GM21528 (cell line): Measurements from ENCODE around the gene CSRP2.
A peak's percentile ranks its signal among the peaks of the same experiment; 100 is the strongest.

Experiments used
- ATAC-seq: cut with Tn5 transposase; IDR thresholded peaks from one replicate; pipeline ENCODE4 v1.9.1; 2021; ENCODE audit warnings: mild to moderate bottlenecking, moderate library complexity; ENCODE audit not compliant: unreplicated experiment, low FRiP score

Gene CSRP2

GRCh38 chr12:76895796-76896195 lies 17.0 kb upstream of the CSRP2 start:
- no peak for ATAC-seq

- ATAC-seq: no peak
Observed at GRCh38 chr12:76891609-76892008, 12.8 kb upstream of the CSRP2 start.

- no peak for ATAC-seq
Observed at GRCh38 chr12:76890151-76891143, 11.6 kb upstream of the CSRP2 start.

DNA sequence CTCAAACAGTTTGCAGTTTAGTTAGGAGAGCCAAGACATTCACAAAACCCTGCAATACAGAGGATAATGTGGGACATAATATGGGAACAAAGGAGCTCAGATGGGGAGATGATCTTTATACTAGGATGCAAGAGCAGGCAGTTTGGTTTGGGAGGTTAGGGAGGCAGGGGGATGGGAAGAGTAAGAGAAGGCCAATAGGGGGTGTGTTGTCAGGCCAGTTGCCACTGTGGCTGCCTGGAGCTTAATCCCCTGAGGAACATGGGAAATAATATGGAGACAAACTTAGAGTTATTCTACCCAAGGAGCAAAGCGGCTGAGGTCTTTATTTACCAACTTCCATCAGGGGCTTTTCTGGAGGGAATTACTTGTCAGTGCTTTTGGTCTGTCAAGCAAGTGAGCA lies 10.0 kb upstream of the CSRP2 start:
- ATAC-seq: no peak

- no peak for ATAC-seq
Observed at GRCh38 chr12:76883811-76884210, 5.0 kb upstream of the CSRP2 start.

DNA sequence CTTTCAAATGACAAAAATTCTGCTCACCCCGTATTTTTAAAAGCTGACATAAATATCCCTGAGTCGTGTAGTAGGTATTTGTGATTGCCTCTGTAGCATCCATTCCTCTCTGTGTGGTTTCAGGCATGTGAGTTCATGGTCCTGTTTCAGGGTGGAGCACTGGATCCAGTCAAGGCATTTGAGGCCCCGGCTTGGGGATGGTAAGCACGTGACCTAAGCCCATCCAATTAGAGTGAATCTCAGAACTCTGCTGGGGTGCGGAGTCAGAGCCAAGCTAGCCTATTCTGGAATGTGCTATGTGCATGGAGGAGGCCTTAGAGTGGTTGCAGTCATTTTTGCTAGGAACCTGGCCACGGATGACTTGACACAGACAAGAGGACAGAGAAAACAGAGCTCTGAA lies 4.3 kb upstream of the CSRP2 start:
- ATAC-seq: no peak

DNA sequence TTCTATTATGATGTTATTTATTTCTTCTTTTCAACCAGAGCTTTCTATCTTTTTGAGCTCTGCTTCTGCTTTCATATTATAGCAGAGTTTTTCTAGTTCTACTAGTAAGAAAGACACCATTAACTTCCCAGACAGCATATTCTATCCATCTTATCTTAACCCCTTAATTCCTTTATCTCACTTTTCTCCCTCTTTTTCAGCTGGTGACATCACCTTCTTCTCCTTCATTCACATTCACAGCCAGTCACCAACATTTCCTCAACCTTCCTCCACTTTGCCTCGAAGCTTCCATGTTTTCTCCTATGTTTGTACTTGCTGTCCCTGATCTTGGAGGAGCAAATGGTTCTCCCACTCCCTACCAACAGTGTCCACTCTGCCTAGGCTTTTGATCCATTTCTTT lies 3.5 kb upstream of the CSRP2 start:
- no peak for ATAC-seq

DNA sequence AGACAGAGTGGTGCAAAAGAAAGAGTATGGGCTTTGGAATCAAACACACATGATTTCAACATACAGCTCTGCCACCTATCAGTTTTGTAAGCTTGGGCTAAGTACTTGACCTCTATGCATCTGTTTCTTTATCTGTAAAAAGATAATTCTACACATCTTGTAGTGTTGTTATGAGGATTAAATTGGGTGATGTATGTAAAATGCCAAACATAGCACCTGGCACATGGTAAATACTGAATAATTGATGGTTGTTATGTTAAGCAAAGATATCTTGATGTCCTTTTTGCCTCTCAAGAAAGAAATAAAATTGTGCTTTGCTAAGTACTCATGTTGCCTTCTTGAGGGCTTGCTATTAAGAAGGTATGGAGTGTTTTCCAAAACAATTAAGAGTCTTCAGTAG lies 2.3 kb upstream of the CSRP2 start:
- ATAC-seq: no peak

- ATAC-seq: no peak
Observed at GRCh38 chr12:76880519-76881023, 1.8 kb upstream of the CSRP2 start.

DNA sequence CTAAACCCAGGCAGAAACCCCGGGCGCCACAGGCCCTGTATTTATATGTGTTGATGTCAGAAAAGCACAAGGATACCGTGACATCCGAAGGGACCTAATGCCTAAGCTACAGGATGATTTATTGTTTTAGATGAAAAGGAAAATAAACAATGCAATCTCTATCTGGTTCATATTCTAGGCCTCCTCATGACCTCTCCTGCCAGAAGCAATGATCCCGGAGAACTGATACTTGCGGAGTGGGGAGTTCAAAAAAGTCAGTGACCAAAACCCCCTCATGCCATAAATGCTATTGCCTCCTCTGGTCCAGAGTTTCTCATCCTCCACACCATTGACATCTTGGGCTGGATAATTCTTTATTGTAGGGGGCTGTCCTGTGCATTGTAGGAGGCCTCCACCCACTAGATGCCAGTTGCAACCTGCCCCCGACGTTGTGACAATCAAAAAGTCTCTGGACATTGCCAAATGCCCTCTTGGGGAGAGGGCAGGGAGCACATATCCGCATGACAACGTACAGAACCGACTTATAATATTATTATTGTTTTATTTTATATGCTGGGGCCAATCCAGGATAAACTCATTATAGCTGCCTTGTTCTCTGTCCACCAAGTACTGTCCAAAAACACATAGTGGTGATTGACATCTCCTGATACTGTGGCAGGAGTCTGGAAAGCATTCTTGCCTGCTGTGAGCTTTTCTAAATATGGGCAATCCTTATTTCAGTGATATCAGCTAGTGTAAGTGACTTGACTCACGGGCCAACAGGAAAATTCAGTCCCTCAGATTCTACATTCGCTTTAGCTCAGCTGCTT lies 1.1 kb upstream of the CSRP2 start:
- no peak for ATAC-seq

DNA sequence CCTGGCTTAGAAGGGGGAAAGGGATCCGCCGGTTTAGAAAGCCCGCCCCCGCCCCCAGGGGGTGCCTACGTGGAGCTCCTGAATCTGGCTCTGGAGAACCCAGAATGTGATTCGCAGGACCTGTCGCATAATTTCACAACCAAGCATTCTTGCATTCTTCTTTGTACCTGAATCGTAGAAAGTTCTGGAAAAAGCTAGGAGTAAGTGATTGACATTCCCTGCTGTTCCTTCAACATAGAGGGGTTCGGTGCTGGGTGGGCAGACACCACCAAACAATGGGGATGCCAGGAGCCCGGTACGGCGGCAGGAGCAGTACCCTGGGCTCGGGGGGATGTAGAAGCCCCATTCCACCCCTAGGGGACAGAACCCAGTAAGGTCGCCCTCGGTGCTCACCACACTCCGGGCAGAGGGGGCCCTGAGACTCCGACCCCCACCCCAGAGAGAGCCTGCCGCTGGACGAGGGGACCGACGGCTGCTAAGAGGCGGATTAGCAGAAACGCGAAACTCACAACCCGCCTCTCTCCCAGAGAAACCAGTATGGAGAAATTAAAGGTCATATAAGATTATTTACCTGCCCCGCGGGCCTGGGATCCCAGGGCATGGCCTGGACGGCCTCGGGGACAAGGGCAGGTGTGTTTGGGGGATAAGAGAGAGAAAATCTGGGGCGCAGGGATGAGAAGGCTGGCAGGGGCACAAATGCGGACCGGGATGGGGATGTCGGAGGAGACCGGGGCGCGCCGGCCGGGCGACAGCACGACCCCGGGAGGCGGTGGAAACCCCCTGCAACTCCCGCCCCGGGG lies 520 bp downstream of the CSRP2 start:
- peak; percentile 48 for ATAC-seq

DNA sequence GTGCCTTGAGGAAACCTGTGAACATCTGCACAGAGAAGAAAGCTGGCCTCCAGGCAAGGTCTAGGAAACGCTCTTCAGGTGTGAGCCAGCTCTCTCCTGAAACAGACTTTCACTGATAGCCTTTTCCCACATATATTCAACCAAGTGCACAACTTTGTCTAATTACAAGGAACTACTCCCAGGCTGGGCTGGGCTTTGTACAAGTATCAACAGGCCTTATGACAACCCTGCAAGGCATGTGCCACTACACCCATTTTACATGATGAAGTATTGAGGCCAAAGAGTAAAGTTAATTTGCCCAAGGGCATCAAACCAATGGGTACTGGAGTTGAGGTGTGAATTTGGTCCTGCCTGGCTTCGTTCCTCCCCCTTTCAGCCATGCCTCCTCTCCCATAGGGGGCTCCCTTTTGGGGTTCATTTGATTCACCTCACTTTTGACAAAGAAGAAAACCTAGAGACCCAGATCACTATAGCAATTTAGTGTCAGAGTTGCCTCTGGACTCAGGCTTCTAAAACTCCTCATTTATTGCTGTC lies 2.1 kb downstream of the CSRP2 start:
- ATAC-seq: no peak

GRCh38 chr12:76874491-76875190 lies 4.2 kb downstream of the CSRP2 start:
- ATAC-seq: no peak

GRCh38 chr12:76874027-76874426 lies 4.8 kb downstream of the CSRP2 start:
- no peak for ATAC-seq

GRCh38 chr12:76872415-76872814 lies 6.4 kb downstream of the CSRP2 start:
- ATAC-seq: no peak

- ATAC-seq: no peak
Observed at GRCh38 chr12:76871742-76872141, 7.1 kb downstream of the CSRP2 start.

DNA sequence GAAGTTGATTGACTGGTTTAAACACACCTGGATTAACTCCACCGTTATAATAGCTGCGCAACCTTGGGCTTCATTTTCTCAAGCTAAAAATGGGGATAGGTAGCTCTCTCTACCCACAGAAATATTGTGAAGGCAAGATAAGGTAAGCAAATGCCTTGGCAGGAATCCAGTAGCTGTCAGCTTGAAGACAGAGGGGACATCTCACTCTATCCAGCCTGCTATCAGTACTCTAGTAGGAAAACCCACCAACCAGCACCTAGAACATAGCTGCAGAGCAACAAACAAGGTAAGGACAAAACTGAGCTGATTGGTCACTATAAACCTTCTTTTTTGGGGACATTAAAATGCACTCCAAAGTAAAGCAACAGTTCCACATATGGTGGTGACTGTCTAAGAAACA lies 7.7 kb downstream of the CSRP2 start:
- ATAC-seq: no peak

DNA sequence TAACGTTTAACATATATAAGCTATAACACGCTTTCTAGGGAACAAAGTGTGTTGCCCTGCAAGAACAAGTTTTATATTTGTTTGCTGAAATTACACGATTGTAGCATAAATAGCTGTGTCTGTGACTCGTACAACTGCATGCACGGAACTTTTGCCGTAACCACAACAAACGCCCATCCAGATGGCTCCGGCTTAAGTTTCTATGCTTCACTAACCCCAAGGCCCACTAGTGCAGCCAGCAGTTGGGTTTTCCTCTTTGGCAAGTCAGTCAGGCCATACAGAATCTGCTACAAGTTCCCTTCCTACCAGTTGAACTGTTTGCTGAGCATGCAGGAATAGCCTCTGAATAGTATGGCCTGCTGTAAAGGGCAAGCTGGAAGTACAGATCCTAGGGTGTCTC lies 12.1 kb downstream of the CSRP2 start:
- peak; percentile 57 for ATAC-seq

DNA sequence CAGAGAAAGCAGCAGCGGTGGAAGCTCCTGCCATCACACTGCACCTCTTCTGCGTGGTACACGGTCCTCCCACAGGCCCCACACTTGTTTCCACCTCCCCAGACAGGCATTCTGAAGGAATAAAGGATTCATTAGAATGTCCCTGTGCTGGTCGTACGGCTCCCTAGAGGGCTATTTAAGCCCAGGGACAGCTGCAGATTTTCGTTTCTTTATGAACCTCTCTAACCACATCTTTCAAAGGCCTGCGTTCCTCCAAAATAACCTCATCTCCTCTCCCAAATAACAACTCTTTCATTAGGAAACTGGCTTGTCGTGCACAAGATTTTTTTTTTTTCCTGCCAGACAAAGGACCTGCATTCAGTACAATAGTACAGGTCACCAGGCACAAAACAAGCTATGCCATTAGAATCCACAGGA lies 12.7 kb downstream of the CSRP2 start:
- no peak for ATAC-seq
